Lower leg skin (tissue), 3 donors: Measurements from ENCODE around the gene COL25A1.

Experiments used
- POLR2A ChIP-seq, 2 donors: fragments of 450-650 bp; IDR thresholded peaks; one replicate each; pipeline ENCODE4 v1.6.1; 2016 to 2017; ENCODE audit warnings: antibody characterized with exemption in 2 of 2, mild to moderate bottlenecking in 1 of 2, moderate library complexity in 1 of 2
- TF ChIP-seq, protein P1 (sequence below), 3 donors: fragments of 450-650 bp; IDR thresholded peaks; one replicate each; pipeline ENCODE4 v1.5.1; 2016; ENCODE audit warnings: antibody characterized with exemption in 3 of 3, mild to moderate bottlenecking in 3 of 3, moderate library complexity in 2 of 3

DNA sequence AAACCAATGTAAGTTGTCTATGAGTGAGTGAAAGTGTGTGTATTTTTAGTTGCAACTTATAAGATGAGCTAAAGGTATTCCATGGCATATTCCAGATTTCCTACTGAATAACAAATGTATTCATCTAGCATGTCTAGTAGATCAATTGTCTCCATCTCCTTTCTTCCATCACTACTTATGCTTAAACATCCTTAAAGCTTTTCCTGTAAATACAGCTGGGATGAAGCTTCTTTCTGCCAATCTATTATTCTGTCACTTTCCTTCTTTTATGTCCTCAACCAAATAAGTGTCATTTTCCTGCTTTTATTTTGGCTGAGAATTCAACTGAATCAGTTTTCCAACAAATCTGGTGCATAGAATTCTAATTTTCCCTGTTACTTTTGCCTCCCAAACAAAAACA lies 136.3 kb downstream of the COL25A1 start:
- no peak for TF ChIP-seq POLR2A (IDR thresholded peaks at IDR 0.05)
- TF ChIP-seq, protein P1, sequence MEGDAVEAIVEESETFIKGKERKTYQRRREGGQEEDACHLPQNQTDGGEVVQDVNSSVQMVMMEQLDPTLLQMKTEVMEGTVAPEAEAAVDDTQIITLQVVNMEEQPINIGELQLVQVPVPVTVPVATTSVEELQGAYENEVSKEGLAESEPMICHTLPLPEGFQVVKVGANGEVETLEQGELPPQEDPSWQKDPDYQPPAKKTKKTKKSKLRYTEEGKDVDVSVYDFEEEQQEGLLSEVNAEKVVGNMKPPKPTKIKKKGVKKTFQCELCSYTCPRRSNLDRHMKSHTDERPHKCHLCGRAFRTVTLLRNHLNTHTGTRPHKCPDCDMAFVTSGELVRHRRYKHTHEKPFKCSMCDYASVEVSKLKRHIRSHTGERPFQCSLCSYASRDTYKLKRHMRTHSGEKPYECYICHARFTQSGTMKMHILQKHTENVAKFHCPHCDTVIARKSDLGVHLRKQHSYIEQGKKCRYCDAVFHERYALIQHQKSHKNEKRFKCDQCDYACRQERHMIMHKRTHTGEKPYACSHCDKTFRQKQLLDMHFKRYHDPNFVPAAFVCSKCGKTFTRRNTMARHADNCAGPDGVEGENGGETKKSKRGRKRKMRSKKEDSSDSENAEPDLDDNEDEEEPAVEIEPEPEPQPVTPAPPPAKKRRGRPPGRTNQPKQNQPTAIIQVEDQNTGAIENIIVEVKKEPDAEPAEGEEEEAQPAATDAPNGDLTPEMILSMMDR (IDR thresholded peaks at IDR 0.05), result no peak
